NCI-H1694 (cell line): ENCODE results near the gene RAD51D.
A peak's percentile ranks its signal among the peaks of the same experiment; 100 is the strongest.
"Not testable (repeated sequence)": the region's sequence is repeated elsewhere in the genome, so short reads cannot be mapped to it uniquely, and the experiment has no call there.

Experiments used
- DNase-seq: peaks from one replicate; lab custom pipeline; 2025; lab: John Stamatoyannopoulos, UW

RAD51D gene

GRCh38 chr17:35065880-35066279, 53.8 kb downstream of the RAD51D start:
- DNase-seq = no peak

DNA sequence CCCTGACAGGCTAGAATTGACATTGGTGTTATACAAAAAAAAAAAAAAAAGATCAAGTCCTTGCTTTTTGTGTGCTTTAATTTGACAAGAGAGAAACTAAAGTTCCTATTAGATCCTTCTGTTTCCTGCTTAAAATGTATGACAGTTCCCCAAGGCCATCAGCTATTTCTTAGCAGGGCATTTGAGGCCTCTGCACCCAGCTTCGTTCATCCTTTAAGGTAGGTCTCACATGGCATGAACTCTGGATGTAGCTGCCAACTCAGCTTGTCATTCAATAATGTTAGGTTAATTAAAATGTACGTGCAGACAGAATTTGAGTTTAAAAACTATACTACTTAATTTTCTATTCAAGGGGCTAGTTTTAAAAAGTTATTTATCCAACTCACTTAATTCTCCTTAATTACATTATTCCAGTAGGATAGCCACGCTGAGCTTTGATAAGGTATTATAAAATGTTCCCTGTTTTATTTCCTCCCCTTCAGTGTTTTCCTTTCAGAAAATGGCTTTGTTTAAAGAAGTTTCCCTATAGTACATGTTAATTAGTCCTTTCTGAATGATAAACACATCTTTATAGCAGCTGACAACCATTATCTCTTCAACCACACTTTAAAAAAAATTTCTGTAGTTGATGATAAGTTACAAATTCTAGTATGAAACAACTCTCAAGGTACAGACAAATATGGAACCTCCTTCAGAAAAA, 55.0 kb downstream of the RAD51D start:
- DNase-seq = no peak

DNA sequence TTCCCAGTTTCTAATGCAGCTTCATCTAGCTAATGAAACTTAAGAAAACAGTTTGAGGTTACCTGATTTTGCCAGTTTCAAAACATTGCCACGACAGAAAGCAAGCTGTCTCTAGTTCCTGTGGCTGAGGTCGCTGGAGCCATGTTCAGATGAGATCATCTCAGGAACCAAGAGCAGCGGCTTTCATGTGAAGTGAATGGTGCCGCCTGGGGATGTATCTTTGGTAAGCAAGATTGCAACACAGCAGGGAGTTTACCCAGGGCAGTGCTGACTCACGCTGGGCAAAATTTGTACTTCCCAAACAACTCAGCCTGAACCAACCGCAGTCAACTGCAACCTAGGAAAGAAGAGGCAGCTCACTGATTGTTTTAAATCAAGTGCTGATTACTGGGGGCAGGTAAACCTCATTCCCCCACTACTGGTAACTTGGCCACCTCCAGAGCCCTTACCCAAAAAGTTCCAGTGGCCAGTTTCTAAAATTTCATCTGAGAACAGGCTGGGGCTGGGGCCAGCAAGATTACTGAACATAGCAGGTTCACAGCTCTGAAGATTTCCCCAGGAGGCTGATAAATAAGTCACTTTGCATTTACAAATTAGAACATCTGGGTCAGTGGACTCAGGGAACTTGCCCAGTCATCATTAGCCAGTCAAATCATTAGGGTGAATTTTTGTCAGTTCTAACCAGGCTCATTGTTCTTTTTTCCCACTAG, 56.0 kb downstream of the RAD51D start, which contains the start of gene RFFL:
RFFL (minus strand) TSS at position 194 of the 710 bp plus-strand sequence. CDS start 37,154 bp downstream, outside the sequence.
- peak; percentile 18 for DNase-seq

DNA sequence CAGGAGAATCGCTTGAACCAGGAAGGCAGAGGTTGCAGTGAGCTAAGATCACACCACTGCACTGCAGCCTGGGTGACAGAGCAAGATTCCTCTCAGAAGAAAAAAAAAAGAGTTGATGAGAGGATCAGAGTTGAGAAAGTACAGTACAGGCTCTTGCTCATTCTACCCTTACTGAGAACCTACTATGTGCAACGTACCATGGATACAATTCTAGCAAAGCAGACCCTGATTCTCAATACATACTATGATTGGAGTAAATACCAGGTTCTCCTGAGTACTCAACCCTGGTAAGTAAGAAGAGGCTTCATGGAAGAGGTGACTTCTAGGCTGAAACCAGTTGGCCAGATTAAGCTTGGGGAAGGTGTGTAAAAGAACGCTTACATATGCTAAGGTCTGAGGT, 57.4 kb downstream of the RAD51D start:
- no peak for DNase-seq

GRCh38 chr17:35057332-35057915, 62.2 kb downstream of the RAD51D start:
- DNase-seq = no peak

GRCh38 chr17:35056013-35056412, 63.6 kb downstream of the RAD51D start:
- DNase-seq = no peak

DNA sequence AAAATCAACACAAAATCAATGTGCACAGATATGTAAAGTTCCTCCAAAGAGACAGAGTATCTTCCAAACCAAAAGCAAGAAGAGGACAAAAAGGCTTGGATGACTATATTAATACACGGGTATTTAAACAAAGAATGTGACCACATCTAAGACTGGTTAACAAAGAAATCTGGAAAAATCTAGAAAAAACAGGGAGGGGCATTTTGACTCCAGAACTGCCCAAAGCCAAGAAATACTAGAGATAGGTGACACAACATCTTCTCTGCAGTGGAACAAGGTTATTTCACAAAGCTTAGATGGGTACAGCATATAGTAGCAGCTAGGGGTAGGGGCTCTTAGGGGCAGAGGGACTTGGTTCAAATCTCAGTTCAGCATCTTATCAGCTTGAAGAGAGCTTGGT, 66.5 kb downstream of the RAD51D start:
- no peak for DNase-seq

- no peak for DNase-seq
Measured at GRCh38 chr17:35052780-35053179, 66.9 kb downstream of the RAD51D start.

DNA sequence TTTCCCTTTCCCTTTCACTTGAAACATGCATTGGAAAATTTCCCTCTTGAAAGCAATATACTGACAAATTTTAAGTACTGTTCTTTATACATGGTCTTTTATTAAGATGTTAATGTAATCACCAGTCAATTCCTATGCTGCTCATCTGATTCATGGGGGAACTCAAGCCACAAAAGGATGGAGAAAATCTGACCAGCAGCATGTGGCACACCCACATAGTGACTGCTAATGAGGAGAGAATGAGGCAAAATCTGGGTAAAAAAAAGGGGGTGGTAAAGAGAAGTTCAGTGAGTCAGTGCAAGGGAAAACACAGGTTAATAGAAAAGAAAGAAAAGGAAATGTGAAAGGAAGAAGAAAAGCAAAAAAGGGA, 67.4 kb downstream of the RAD51D start:
- no peak for DNase-seq

GRCh38 chr17:35051579-35052240, 68.0 kb downstream of the RAD51D start:
- no peak for DNase-seq

GRCh38 chr17:35051183-35051578, 68.5 kb downstream of the RAD51D start:
- no peak for DNase-seq

- DNase-seq = no peak
Measured at GRCh38 chr17:35050170-35050569, 69.5 kb downstream of the RAD51D start.

DNA sequence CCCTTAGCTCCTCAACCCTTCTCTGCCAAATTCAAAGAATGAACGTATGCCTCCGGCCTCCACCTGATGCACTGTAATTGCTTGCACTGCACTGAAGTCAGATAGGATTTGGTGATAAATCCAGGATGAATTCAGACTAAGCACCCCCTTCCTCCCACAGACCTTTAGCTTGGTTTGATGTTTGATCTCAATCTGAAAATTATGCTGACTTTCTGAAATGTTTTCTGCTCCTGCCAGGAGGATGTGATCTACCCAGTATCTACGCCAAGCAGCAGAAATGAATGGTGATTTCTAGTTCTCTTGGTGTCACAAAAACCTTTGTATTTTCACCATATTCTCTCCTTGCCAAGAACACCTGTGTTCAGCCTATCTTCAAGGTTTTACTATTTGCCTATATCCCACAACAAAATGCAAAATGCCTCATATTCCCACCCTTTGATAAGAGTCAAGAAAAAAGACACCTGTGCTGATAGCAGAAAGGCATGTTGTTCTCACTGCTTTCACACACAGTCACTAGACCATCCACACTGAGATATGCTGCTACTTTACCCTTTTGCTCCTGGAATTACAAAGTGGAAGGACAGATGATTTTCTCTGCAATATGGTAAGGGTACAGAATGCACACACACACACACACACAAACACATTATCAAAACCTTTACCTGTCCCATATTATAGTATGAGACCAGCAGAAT, 70.8 kb downstream of the RAD51D start:
- DNase-seq = no peak

DNA sequence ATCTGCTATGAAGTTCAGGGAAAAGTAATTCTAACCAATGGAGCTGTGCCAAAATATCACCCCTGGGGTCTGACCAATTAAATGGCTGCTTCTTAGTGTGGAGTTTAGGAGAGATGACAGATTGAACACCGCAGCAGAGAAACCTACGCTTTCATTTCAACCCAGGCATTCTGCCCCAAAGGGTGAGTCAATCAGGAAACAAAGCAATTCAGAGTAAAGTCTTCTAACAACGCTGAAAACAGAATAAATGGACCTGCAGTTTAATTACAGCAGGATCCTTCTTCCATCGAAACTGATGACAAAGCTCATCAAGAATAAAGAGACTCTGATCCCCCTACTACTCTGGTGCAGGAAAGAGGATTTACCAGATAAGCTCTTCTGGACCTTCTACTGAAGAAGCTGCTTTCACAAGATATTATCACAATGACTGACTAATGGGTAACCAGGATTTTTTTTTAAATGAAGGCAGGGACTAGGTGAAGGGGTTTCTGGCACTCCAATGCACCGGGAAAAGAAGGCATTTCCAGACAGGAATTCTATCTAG, 72.8 kb downstream of the RAD51D start:
- DNase-seq = no peak

DNA sequence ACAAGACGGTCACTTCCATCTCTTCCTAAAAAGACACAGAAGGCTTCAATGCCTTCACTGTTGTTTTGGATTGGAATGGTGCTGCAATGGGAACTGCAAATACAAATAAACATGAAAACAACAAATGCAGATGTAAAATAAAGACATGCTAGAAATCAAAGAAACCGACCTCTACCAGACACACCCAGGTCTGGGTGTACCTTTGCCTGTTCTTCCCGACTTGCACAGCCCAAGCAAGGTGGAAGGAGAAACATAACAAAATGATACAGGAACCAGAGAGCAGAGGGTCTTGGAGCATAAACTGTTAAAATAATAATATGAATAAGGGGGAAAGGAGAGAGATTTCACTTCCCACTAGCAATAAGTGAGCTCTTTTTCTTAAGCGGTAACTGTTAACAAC, 73.4 kb downstream of the RAD51D start:
- DNase-seq = no peak

DNA sequence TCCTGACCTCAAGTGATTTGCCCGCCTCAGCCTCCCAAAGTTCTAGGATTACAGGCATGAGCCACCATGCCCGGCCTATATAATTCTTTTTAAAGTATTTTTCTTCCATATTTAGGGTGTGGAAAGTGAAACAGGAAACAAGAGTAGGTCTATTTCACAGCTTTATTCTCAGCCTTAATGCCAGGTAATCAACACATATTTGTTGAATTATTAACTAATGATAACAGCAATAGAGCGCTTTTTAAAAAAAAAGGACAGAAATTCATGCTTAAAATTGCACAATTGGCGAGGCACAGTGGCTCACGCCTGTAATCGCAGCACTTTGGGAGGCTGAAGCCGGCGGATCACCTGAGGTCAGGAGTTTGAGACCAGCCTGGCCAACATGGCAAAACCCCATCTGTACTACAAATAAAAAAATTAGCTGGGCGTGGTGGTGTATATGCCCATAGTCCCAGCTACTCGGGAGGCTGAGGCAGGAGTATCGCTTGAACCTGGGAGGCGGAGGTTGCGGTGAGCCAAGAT, 74.1 kb downstream of the RAD51D start:
- not testable (repeated sequence) for DNase-seq

DNA sequence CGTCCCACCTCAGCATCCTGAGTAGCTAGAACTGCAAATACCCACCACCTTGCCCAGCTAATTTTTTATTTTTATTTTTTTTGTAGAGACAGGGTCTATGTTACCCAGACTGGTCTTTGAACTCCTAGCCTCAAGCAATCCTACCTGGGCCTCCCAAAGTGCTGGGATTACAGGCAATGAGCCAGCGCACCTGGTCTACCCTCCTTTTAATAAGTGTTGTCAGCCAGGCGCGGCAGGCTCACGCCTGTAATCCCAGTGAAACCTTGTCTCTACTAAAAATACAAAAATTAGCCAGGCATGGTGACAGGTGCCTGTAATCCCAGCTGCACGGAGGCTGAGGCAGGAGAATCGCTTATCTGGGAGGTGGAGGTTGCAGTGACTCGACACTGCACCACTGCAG, 75.5 kb downstream of the RAD51D start:
- no peak for DNase-seq
